ENCODE measurements around the gene CECR2. TPM values are rescaled to one million over a fixed set of nuclear protein-coding genes. Genes with fewer than 3 reads are reported as not detected.
A peak's percentile ranks its signal among the peaks of the same experiment; 100 is the strongest.
"Not testable (repeated sequence)": the region's sequence is repeated elsewhere in the genome, so short reads cannot be mapped to it uniquely, and the experiment has no call there.

The CECR2 gene
- total and polyA plus RNA-seq, 7 donors: 1.7 to 24.1 (median 19.6) TPM

- Histone ChIP-seq H3K27me3 (ENCODE audit: insufficient read depth in 3 of 3, low read length in 2 of 3) (no peaks in the 10 kb centered on the region), H3K4me1 (peaks cover 27% of the 10 kb centered on the region), H3K27ac (no peak overlapping the region), H3K4me3 (no peak overlapping the region), H3K36me3 (ENCODE audit: insufficient read depth in 1 of 2, low read depth in 1 of 2) (no peaks in the 10 kb centered on the region), H3K9me3 (no peaks in the 10 kb centered on the region)
- no peak for DNase-seq
- WGBS, 3 donors: 91 to 93% (median 92%) methylated on average over 27 of the region's 27 CpGs
- TF ChIP-seq CTCF (IDR thresholded peaks at IDR 0.05): no peak
- intact Hi-C loops (cut with DNase I): no loop called here
- peak in 2 of 4 donors; percentile 7 to 16 for ATAC-seq
Observed at GRCh38 chr22:17418890-17419324, 49.6 kb downstream of the CECR2 start.

- TF ChIP-seq CTCF (IDR thresholded peaks at IDR 0.05): no peak
- H3K27me3 ChIP-seq (ENCODE audit: insufficient read depth in 3 of 3, low read length in 2 of 3): no peaks in the 10 kb centered on the region
- H3K4me1 ChIP-seq: peaks cover 27% of the 10 kb centered on the region
- DNase-seq (no peak), ATAC-seq (no peak)
- no peaks in the 10 kb centered on the region for H3K9me3 ChIP-seq
- intact Hi-C loops (cut with DNase I): no loop called here
- H3K36me3 ChIP-seq (ENCODE audit: insufficient read depth in 1 of 2, low read depth in 1 of 2): no peaks in the 10 kb centered on the region
- no peak overlapping the region for H3K27ac ChIP-seq
- WGBS, 3 donors: 94 to 98% (median 96%) methylated on average over 3 of the region's 3 CpGs
- no peak overlapping the region for H3K4me3 ChIP-seq
Observed at GRCh38 chr22:17419348-17419747, 50.1 kb downstream of the CECR2 start.

GRCh38 chr22:17422736-17423343 lies 53.6 kb downstream of the CECR2 start:
- ATAC-seq (peak in 1 of 4 donors; percentile 12), DNase-seq (no peak)
- H3K9me3 ChIP-seq: no peaks in the 10 kb centered on the region
- H3K27ac ChIP-seq: peak overlapping the region; percentile 6
- H3K27me3 ChIP-seq (ENCODE audit: insufficient read depth in 3 of 3, low read length in 2 of 3): no peaks in the 10 kb centered on the region
- H3K36me3 ChIP-seq (ENCODE audit: insufficient read depth in 1 of 2, low read depth in 1 of 2): no peaks in the 10 kb centered on the region
- intact Hi-C loops (cut with DNase I): no loop called here
- no peak overlapping the region for H3K4me3 ChIP-seq
- no peak for TF ChIP-seq CTCF (IDR thresholded peaks at IDR 0.05)
- 62 to 77% (median 70%) methylated on average over 5 of the region's 5 CpGs for WGBS, 3 donors
- peaks cover 11% of the 10 kb centered on the region for H3K4me1 ChIP-seq

- WGBS, 3 donors: 75 to 84% (median 78%) methylated on average over 6 of the region's 6 CpGs
- Histone ChIP-seq H3K9me3 (no peaks in the 10 kb centered on the region), H3K4me3 (no peak overlapping the region), H3K4me1 (peaks cover 18% of the 10 kb centered on the region), H3K27ac (no peak overlapping the region), H3K36me3 (ENCODE audit: insufficient read depth in 1 of 2, low read depth in 1 of 2) (no peaks in the 10 kb centered on the region), H3K27me3 (ENCODE audit: insufficient read depth in 3 of 3, low read length in 2 of 3) (no peaks in the 10 kb centered on the region)
- ATAC-seq (no peak), DNase-seq (no peak)
- no peak for TF ChIP-seq CTCF (IDR thresholded peaks at IDR 0.05)
- intact Hi-C loops (cut with DNase I): no loop called here
Observed at GRCh38 chr22:17423616-17424015, 54.4 kb downstream of the CECR2 start.

GRCh38 chr22:17427528-17427927 lies 58.3 kb downstream of the CECR2 start:
- H3K4me1 ChIP-seq: peaks cover 44% of the 10 kb centered on the region
- H3K4me3 ChIP-seq; H3K27me3 ChIP-seq (ENCODE audit: insufficient read depth in 3 of 3, low read length in 2 of 3); intact Hi-C loops (cut with DNase I); H3K36me3 ChIP-seq (ENCODE audit: insufficient read depth in 1 of 2, low read depth in 1 of 2); ATAC-seq; H3K9me3 ChIP-seq; H3K27ac ChIP-seq; DNase-seq: not testable (repeated sequence)
- WGBS, 3 donors: 89 to 91% (median 90%) methylated on average over 6 of the region's 6 CpGs
